22Rv1 (cell line): ENCODE data around the gene SAP30L.

ENCODE experiments used
- H3K27ac ChIP-seq: fragments of 450-650 bp; 2 replicates; pipeline ENCODE4 v1.5.1; 2017
- ZFX ChIP-seq: fragments of 450-650 bp; IDR thresholded peaks from 2 replicates; pipeline ENCODE4 v1.6.1; 2017; ENCODE audit warnings: antibody characterized with exemption, borderline replicate concordance
- TF ChIP-seq, protein P1 (sequence below): fragments of 450-650 bp; IDR thresholded peaks from 2 replicates; pipeline ENCODE4 v1.5.1; 2017; ENCODE audit warnings: mild to moderate bottlenecking

Gene SAP30L

DNA sequence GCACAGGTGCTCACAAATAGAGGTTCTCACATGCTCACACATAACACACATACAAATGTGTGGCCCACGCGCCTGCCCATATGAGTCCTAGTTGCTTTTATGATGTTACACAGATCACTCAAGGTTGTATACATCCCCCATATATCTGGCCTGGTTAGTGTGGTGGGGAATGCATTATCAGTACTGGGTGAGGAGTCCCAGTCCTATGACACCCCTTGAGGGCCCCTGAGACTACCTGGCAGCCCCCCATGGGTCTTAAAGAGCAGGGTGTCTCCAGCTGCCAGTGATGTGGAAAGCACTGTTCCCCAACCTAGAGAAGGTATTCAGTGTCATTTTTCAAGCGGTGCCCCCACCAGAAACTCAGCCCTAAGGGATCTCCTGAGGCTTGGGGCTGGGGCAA is 35.0 kb downstream of the SAP30L start:
- H3K27ac ChIP-seq = no peak overlapping the region
- no peak for TF ChIP-seq ZFX
- TF ChIP-seq, protein P1, sequence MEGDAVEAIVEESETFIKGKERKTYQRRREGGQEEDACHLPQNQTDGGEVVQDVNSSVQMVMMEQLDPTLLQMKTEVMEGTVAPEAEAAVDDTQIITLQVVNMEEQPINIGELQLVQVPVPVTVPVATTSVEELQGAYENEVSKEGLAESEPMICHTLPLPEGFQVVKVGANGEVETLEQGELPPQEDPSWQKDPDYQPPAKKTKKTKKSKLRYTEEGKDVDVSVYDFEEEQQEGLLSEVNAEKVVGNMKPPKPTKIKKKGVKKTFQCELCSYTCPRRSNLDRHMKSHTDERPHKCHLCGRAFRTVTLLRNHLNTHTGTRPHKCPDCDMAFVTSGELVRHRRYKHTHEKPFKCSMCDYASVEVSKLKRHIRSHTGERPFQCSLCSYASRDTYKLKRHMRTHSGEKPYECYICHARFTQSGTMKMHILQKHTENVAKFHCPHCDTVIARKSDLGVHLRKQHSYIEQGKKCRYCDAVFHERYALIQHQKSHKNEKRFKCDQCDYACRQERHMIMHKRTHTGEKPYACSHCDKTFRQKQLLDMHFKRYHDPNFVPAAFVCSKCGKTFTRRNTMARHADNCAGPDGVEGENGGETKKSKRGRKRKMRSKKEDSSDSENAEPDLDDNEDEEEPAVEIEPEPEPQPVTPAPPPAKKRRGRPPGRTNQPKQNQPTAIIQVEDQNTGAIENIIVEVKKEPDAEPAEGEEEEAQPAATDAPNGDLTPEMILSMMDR = no peak

DNA sequence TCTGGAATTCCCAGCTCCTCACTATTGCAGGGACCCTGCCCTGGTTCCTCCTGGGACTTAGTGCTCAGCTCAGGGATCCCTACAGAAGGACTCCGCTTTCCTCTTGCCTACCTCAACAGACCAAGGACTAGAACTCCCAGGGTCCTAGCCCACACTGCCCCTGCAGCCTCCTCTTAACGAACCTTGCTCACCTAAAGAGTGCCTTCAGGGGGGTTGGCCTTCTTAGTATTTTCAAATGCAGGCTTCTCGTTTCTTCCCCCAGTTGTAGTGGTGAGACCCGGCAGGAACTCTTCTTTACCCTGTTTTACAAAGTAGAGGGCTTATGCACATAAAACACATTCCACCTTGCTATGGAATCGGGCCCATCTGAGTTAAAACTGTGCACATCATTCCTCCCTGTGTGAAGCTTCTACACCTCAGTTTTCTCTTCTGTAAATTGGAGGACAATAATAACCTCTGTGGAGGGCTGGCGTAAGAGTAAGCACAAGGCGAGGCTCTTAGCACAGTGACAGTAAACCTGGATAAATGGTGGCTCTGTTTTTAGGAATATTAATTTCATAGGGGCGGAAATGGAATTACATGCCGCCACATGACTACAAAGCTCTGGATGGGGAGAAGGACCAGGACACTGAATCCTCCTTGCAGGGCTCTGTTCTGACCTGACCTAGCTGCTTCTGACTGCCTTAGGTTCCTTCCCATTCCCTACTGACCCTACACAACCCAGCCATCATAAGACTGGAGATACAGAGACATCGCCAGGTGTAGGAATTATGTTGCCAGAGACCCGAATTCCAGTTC is 36.0 kb downstream of the SAP30L start:
- H3K27ac ChIP-seq = no peak overlapping the region
- TF ChIP-seq ZFX = no peak
- TF ChIP-seq, protein P1 = no peak

DNA sequence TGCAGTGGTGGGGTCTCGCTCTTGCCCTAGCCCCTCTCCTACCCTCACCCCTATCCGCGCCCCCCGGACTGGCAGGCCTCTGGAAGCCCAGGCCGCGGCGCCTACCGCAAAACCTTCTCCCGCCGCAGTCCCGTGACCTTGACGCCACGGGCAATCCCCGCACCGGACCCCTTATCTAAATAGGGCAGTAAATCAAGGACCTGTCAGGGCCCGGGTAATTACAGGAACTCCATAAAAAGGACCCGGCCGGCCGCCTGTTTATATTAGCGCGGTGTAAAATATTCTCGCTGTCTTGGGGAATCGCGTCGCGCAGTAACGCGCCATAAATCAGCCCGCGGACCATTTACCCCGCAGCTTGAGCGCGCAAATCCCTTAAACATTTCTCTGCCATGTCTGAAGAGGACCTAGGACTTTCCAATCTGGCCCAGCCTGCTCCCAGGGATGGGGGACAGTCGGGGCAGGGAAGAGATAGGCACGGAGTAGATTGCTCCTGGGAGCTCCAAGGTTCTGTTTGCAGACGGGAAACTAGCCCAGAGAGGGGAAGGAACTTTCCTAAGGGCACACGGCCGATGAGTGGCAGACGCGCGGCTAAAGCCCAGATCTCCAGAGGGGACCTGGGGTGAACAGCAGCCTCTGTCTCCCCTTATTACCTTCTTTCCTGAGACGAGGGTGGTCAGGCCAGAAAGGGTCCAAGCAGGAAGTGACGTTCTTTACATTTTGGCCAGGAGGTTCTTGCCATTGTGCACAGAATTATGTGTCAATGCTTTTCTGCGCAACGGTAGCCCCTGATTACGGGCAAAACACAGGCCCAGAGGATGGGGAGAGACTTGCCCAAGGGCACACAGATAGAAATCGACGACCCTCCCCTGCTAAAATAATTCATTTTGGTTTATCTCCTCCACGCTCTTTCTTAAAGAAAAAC is 37.0 kb downstream of the SAP30L start:
- H3K27ac ChIP-seq = no peak overlapping the region
- TF ChIP-seq, protein P1 = no peak
- no peak for TF ChIP-seq ZFX

DNA sequence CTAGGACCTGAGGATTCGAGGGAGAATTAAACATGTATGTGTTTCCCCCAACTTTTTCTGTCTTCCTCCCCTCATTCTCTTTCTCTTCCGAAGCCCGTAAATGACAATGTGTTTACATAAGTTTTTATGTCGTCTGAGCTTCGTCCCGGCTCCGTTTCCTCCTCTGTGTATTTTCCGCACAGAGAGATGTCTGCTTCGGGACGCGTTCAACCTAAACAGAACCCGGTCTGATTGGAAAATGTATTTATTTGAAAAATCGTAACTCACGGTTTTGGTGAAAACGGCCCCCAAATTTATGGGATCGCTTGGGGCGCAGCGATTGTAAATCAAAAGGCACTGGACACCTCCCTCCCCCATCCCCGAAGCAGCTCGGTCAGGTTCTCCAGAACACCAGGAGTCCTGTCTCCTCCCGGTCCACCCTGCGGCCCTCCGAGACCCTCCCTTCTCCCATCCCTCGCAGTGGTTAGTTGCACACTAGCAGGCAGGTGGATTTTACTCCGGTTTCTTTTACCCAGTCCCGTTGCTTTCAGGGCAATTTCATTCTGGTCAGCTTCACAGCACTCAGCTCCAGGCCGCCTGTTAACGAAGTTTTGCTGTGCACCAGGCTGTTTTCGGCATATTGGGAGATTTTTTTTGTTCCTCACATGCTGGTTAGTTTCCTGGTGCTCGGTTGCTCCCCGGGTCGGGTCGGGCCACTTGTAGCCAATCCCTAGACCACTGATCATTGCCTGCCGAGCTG is 38.0 kb downstream of the SAP30L start:
- TF ChIP-seq ZFX = no peak
- TF ChIP-seq, protein P1 = no peak
- H3K27ac ChIP-seq = no peak overlapping the region

DNA sequence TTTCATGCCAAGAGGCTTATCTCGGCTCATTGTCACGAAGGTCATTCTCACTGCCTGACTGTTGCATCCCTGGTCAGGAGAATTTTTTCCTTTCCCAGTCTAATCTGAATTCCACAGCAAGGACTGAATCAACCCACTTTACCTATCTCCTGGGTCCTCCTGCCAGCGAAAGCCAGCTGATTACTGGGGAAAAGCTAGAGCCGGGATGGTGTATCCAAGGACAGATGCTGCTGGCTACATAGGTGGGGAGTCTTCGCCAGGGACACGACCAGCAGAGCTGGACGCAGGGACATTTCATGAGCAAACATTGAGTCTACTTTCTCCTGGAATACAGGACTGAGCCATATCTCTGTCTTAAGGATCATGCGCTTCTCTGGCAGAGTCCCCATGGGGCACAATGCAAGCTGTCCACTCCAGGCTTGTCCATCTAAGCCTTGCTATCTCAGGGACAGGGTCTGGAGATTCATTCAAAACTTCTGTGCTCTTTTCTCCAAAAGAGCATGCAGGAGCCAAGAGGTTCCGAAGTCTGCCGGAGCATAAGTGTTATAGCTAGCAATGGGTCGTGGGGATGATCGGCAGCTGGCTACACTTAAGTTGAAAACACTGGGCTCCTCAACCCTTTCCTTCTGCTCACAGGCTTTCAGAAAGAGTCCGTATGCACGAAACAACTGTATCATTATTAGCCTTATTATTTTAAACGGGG is 38.7 kb downstream of the SAP30L start:
- H3K27ac ChIP-seq = no peak overlapping the region
- TF ChIP-seq, protein P1 = no peak
- TF ChIP-seq ZFX = no peak

DNA sequence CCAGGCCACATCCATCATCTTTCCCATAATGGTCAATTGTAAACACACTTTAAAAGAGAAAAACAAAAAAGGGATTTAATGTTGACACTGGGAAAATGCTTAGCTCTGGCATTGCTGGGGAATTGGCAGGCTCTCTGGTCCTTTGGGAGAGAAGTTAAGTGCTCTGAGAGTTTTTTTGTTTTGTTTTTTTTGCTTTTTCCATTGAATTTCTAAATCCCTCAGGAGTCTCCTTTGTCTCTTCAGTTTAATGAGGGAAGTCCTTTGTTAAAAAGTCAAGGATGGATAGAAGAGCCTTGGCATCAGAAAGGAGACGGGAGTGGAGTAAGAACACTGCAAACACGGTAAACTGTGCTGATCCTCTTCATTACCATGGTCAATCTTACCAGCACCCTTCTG is 39.3 kb downstream of the SAP30L start:
- no peak for TF ChIP-seq ZFX
- TF ChIP-seq, protein P1 = no peak
- no peak overlapping the region for H3K27ac ChIP-seq
